Activated CD8-positive, alpha-beta memory T cell treated with anti-CD3 and anti-CD28 coated beads, Interleukin-2, amount 50 U/mL, for 4 hours (primary cell): ENCODE results near the gene NCKAP5.

ENCODE experiments used
- DNase-seq: peaks from one replicate; pipeline ENCODE4 v3.0.0-alpha.2; 2020

The NCKAP5 gene

DNA sequence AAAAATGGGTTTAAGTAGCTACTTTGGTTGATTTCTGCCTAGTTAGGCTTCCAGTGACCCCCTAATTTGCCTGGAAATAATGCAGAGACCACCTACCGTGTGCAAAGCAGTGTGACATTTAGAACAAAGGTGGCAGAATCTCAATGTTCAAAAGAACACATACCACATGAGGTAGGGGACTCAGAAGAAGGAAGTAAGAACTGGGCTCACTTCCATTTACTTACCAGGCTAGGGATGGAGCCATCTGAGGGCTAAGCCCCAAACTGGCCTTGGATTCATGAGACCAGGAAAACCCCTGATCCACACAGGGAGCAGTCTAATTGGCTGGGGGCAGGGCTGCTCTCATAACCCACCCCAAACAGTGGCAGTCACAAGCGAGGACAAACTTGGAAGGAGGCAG, 190.7 kb downstream of the NCKAP5 start:
- DNase-seq, result no peak

DNA sequence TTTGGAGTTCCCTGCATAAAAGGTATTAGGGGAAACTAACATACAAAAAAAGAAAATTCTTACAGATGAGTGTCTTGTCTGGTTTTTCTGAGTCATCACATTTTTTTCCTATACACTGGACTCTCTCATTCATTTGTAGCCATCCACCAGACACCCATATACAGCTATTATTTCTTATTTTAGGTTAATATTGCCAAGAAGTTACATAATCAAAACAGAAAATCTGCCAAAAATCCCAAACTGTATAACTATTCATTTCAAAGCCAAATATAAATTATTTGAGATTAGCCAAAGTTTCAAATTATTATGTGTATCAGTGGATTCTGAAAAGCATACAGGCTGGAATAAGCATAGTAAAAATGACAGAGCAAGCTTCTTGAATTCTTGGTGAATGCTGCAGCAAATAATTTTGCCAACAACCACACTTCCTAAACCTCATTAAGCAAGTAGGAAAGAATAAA, 191.2 kb downstream of the NCKAP5 start:
- no peak for DNase-seq

- no peak for DNase-seq
Measured at GRCh38 chr2:133374781-133375180, 193.5 kb downstream of the NCKAP5 start.

DNA sequence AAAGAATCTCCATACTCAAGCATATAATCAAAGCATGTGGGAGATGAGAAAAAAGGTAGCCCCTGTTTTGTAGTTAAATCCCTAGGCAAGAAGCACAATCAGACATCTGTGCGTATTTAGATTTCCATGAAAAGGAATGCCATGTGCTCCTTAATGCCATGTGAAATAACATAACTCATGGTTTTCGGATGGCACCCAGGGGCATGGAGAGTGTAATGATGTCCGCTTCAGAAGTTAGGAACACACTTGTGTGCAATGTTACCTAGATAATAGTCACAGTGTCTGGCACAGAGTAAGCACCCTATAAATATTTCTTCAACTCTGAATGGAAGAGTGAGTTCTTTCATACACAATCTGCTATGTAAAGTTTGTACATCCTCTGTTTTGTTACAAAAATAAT, 197.0 kb downstream of the NCKAP5 start:
- DNase-seq, result no peak

GRCh38 chr2:133369901-133370658, 198.2 kb downstream of the NCKAP5 start:
- no peak for DNase-seq

DNA sequence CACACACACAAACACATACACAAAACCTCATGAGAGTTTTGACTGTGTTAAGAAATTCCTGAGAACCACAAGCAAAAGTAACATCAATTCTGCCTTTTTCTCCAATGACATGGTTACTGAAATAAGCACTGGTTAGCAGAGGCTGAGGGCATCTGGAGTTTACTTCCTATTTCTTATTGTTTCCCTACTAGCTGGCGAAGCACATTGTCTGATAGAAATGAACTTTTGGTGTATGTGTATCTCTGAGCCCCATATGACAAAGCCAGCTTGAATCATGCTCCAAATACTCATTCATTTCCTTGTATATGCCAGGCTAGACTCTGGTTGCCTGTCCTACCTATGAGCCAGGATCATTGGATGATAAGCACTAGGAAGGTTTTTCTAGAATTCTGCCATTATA, 203.1 kb downstream of the NCKAP5 start:
- no peak for DNase-seq

DNA sequence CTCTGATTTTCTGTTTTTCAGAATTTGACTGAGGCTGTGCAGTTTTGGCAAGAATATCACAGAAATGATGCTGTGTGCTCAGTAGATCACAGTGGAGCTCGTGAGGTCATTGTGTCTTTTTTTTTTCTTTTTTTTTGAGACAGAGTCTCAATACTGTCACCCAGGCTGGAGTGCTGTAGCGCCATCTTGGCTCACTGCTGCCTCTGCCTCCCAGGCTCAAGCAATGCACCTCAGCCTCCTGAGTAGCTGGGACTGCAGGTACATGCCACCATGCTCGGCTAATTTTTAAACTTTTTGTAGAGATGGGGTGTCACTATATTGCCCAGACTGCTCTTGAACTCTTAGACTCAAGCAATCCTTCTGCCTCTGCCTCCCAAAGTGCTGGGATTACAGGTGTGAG, 203.6 kb downstream of the NCKAP5 start:
- no peak for DNase-seq

- no peak for DNase-seq
Measured at GRCh38 chr2:133363884-133364283, 204.4 kb downstream of the NCKAP5 start.

GRCh38 chr2:133362061-133362476, 206.2 kb downstream of the NCKAP5 start:
- DNase-seq, result no peak

DNA sequence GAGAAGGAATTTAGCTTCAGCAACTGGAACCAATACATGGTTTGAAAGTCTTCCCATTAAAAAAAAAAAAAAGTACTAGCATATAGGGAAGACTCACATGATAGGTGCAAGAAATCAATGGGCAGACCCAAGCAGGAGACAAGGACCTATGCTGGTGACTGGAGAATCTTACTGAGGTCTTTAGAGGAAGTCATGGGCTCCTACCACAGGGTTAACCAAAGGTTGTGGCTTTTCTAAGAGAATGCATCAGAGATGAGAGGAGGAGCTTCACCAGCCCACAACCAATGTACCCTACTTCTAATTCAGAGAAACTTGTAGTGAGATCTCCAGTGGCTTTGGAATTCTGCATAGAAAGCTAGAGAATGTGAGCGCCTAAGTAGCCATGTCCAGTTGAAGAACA, 207.4 kb downstream of the NCKAP5 start:
- no peak for DNase-seq

DNA sequence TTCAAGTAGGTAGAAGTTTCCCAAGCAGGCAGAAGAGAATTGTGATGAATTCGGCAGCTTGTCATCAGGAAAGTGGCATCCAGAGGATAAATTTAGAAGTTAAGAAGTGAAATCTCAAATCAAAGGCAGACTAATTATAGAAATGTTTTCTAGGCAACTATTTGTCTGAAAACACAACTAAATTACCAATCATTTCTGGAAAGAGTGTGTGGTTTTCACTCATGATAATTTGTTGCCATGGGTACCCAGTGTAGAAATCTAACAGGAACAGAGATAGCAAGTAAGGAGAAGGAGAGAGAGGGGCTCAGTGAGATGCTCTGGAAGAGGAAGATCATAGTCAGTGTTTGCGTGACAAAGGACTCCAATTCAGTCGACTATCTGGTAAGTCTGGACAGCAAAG, 208.1 kb downstream of the NCKAP5 start:
- no peak for DNase-seq

- no peak for DNase-seq
Measured at GRCh38 chr2:133352719-133353118, 215.5 kb downstream of the NCKAP5 start.

- no peak for DNase-seq
Measured at GRCh38 chr2:133346654-133347053, 221.6 kb downstream of the NCKAP5 start.

- DNase-seq, result no peak
Measured at GRCh38 chr2:133345638-133346037, 222.6 kb downstream of the NCKAP5 start.

DNA sequence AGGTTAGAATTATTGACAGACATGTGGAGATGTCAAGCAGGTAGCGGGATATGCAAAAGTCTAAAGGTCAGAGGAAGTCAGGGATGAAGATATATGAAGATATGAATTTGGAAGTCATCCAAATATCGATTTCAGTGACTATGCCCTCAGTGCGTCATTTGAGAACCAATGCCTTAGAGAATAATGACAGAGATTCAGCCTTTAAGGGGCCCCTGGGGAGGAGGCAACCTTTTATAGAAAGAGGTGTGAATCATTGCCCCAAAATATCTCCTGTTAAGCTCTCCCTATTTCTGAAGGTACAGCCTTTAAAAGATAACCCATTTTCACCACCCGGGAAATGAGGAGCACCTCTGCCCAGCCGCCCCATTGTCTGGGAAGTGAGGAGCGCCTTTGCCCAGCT, 223.4 kb downstream of the NCKAP5 start:
- DNase-seq, result no peak

GRCh38 chr2:133343018-133343352, 225.3 kb downstream of the NCKAP5 start:
- DNase-seq, result no peak

DNA sequence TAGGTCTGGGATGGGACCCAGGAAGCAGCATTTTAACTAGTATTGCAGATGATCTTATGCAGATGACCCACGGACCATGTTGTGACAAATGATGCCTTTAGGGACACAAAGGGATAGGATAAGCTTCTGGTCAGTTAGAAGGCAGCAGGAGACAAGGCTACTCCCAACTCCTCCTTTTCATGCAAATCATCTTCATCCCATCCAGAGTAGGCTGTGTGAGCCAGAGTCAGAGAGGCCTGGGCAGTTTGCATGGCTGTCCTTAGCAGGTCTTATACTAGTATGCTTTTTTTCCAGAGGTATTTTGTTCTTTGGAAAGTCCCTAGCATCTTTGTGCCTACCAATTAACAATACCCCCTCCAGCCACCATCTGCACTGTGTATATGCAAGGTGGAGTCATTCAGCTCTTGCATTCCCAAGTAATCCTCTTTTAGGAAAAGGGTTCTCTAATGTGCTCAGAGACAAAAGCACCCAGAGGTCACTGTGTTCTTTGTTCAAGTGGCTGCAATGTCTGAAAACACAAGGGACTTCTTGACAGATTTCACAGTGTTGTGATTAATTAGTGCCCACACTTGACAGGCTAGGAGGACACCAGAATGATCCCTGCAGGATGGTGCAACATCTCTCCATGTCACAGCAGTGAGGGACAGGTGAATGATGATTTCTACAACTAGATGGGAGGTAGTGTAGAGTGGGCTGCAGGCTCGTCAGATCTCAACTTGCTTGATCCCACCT, 225.8 kb downstream of the NCKAP5 start:
- DNase-seq, result no peak

DNA sequence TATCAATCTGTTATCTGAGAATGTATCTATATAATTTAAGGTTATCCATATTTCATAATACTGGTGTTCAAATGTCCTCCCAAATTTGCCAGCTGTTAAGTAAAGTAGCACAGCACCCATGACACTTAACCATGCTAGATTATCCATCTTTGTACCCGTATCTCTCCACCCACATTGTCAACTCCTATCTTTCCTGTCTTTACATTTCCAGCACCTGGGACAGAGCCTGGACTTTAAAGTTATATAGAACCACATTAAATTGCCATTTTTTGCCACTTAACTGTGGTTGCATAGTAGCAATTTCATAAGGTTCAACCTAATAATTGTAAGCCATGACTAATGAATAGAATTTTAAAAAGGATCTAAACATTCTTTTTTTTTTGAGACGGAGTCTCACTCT, 226.7 kb downstream of the NCKAP5 start:
- no peak for DNase-seq

DNA sequence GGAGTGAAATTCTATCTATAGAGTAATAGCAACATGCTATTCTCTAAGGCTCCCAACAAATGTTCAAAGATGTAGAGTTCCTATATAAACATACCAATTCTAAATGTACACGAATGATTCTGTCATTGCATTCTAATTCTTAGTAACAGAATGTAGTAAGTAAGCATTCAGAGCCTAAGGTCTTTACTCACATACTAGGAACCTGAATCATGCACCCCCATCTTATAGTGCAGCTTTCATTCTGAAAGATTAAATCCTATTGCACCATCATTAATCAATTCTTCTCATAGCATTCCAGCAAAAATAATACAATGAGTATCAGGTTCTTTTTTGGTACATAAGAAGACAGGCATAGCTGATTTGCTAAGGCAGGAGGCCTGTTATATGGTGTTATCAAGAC, 230.0 kb downstream of the NCKAP5 start:
- DNase-seq, result no peak

DNA sequence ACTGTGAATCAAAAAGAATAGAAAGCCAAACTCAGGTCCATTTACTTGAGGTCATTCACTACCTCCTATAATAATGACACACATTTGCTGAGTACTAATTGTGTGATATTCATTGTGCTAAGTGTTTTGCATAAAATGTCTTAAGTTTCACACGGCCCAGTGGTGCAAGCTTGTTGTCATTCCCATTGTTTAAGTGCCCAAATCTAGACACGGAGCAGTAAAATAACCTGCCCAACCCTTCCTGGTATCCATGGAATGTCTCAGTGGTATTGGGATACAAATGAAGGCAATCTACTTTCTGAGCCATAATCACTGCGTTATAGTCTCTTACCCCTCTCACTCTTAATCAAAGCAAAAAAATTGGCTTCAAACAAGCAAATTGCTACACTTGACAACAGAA, 233.3 kb downstream of the NCKAP5 start:
- DNase-seq, result no peak

- DNase-seq, result no peak
Measured at GRCh38 chr2:133333181-133333580, 235.1 kb downstream of the NCKAP5 start.

- DNase-seq, result no peak
Measured at GRCh38 chr2:133331436-133331835, 236.8 kb downstream of the NCKAP5 start.

GRCh38 chr2:133326652-133327397, 241.4 kb downstream of the NCKAP5 start:
- DNase-seq, result no peak

DNA sequence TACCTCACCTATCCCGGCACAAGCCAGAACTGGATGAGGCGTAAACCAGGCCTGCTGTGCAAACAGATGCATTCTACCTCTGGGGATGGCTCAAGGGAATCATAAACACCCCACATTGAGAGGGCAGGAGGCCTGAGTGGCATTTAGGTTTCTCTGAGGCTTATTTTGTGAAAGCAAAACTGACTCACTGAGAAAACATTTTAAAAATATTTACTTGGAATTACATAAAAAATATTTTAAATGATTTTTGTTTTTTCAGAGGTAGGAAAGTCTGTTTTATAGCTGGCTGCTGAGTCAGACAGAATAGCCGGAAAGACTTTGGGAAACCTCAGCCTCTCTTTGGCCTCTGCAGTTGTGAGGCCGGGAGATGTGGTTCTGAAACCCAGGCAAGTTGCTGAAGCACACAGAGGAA, 244.1 kb downstream of the NCKAP5 start:
- DNase-seq, result no peak
